HG03469 (cell line): ENCODE measurements around the gene COL6A1.
"Not testable (repeated sequence)": the region's sequence is repeated elsewhere in the genome, so short reads cannot be mapped to it uniquely, and the experiment has no call there.

Experiments
- ATAC-seq: cut with Tn5 transposase; IDR thresholded peaks from one replicate; pipeline ENCODE4 v1.9.1; 2021; ENCODE audit warnings: mild to moderate bottlenecking, moderate library complexity, moderate number of reproducible peaks; ENCODE audit not compliant: unreplicated experiment

COL6A1 gene

GRCh38 chr21:45964649-45965048 is 16.9 kb upstream of the COL6A1 start:
- no peak for ATAC-seq

DNA sequence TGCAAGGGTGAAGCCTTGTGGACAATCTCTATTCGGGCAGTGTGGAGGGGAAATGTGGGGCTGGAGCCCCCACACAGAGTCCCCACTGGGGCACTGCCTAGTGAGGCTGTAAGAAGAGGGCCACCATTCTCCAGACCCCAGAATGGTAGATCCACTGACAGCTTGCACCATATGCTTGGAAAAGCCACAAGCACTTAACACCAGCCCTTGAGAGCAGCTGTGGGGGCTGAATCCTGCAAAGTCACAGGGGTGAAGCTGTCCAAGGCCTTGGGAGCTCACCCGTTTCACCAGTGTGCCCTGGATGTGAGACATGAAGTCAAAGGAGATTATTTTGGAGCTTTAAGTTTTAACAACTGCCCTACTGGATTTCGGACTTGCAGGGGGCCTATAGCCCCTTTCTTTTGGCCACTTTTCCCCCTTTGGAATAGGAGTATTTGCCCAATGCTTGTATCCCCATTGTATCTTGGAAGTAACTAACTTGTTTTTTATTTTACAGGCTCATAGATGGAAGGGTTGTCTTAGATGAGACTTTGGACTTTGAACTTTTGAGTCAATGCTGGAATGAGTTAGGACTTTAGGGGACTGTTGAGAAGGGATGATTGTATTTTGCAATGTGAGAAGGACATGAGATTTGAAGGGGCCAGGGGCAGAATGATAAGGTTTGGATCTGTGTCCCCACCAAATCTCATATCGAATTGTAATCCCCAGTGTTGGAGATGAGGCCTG is 16.3 kb upstream of the COL6A1 start:
- no peak for ATAC-seq

- no peak for ATAC-seq
These were observed 14.7 kb upstream of the COL6A1 start for GRCh38 chr21:45966791-45967394.

DNA sequence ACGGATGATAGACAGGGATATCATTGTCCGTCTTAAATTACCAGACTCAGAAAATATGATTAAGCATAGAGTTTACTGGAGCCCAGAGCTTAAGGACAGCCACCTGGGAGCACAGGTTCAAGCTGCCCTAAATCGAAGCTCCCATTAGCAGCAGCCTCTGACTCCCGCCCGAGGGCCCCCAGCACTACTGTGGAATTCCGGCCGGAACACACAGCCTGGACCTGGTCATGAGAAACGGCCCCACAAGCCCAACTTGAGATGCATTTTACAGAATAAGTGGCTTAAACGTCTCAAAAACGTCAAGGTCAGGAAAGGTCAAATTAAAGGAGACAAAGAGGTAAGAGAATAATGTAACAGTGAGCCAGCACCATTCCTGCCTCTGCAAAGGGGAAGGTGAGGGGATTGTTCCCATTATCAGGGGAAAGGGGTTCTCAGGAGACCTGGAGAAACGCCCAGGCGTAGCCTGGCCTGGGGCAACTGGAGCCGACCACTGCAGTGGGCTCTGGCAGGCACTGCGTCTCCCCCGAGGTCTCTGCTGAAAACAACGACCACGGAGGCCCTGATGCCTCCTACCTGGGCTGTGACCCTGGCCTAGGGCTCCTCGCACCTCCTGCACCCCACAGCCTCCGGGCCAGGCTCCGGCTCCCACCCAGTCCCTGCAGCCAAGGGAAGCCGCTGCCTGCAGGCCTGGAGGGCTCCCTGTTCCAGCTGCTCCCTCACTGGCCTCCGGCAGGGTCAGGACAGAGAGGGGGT is 11.5 kb upstream of the COL6A1 start:
- no peak for ATAC-seq

DNA sequence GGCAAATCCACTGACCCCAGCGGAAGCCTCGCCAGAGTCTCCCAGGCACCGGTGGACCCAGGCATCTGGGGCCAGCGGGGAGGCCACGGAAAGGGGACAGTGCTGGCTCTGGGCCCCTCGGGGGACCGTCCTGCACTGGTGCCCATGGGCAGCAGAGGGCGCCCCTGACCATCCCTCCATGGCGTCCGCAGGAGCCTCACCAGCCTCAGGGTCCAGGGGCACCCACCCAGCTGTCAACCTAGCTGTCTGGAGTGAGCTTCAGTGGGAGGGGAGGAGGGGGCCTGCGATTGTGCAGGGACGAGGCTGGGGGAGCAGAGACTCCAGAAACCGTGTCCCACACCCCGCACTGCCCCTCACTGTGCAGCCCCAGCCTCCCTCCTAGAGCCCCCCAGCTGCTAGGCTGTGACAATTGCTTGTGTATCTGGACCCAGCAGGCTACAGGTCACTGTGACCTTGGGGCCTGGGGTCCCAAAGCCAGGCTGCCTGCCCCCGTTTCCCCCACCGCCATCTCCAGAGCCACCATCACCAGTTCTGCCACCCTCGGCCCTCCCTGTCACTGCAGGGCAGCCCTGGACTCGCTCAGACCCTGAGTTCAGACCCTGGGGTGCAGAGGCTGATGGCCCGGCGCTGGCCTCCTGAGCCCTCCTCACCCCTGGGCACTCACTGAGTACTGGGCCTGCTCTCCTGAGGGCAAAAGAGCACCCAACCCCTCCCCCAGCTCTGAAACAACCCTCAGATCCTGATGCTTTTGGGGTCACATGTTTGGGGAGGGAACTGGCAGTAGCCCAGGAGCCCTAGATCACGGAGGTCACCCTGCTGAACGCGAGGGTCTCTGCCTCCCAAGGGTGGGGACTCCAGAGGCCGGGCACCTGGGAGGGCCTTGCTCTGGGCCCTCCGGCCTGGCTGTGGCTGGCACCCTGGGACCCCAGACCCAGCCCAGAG is 10.6 kb upstream of the COL6A1 start:
- no peak for ATAC-seq

DNA sequence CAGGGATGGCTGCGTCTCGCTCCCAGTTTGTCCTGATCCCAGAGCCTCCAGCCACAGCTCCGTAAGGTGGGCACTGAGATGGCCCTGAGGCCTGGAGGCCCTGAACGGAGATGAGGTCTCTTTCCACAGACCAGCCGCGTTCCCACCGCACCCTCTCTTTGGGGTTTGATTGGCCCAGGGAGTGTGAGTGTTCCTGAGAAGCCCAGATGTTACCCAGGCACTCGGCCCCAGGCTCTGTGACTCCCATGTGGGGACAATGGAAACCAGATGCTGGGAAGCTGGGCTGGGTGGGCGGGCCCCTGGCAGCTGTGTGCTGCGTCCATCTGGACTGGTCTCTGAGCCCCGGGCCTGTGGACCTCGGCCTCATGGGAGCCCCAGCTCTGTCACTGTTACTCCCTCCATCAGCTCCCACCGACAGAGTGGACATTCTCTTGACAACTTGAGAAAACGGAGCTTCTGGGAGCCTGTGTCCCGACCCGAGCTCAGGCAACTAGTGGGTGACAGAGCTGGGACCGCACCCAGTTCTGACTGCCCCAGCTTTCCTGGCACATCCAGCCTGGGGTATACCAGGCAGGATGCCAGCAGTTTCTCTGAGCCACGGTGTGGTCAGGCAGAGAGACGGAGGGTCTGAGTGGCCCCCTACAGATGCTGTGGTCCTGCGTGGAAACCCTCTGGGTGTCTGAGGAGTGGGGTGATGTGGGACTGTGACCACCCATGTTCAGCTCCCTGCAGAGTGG is 9.8 kb upstream of the COL6A1 start:
- ATAC-seq: no peak

GRCh38 chr21:45972353-45972715 is 9.2 kb upstream of the COL6A1 start:
- ATAC-seq: no peak

- no peak for ATAC-seq
These were observed 8.7 kb upstream of the COL6A1 start for GRCh38 chr21:45972716-45973474.

- ATAC-seq: no peak
These were observed 8.0 kb upstream of the COL6A1 start for GRCh38 chr21:45973475-45974072.

DNA sequence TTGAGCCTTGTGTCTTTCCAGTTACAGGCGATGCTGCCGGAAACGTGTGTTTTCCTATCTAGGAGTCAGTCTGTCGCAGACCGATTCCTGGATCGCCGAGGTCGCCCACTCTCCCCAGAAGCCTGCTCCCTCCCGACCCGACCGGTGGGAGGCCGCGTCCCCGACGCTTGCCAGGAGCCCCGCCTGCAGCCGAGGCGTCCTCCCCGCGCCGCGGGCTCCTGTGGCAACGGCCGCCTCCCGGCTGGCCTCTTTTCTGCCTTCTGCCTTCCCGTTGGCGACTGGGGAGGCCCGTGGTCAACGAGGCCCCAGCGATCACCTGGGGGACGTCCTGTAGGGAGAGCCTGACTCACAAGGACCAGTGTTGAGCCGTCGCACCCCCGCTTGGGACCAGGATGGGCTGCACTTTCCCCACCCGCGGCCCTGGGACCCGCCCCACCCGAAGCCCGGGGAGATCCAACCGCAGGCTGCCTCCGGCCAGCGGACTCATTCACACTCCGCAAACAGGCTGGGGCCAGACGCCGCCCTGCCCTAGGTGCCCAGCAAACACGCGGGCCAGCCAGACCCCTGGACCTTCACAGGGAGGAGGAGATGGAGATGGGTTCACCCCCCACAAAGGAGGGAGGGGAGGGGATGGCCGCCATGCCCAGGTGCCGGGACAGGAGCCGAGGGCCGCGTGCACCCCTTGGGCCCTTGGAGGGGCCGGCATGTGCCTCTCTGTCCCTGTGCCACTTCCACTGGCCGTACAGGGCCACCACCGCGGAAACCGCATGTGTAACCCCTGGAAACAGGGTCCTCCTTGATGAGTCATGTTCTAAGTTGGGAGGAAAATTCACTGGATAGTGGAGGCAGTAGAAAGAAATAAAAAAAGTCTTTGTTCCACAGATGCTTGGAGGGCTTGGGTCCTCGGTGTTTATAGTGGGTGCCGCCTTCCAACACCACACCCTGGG is 7.2 kb upstream of the COL6A1 start:
- ATAC-seq: no peak

- ATAC-seq: no peak
These were observed 6.4 kb upstream of the COL6A1 start for GRCh38 chr21:45975020-45975666.

DNA sequence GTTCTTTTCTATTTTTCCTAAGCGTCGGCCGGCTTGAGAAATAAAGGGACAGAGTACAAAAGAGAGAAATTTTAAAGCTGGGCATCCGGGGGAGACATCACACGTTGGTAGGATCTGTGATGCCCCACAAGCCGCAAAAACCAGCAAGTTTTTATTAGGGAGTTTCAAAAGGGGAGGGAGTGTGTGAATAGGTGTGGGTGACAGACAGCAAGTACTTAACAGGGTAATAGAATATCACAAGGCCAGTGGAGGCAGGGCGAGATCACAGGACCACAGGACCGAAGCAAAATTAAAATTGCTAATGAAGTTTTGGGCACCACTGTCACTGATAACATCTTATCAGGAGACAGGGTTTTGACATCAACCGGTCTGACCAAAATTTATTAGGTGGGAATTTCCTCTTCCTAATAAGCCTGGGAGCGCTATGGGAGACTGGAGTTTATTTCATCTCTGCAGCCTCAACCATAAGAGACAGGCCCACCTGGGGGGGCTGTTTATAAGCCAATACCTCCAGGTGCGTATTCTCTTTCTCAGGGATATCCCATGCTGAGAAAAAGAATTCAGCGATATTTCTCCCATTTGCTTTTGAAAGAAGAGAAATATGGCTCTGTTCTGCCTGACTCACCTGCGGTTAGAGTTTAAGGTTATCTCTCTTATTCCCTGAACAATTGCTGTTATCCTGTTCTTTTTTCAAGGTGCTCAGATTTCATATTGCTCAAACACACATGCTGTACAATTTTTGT is 5.7 kb upstream of the COL6A1 start:
- not testable (repeated sequence) for ATAC-seq

- ATAC-seq: no peak
These were observed 4.8 kb upstream of the COL6A1 start for GRCh38 chr21:45976701-45977311.

DNA sequence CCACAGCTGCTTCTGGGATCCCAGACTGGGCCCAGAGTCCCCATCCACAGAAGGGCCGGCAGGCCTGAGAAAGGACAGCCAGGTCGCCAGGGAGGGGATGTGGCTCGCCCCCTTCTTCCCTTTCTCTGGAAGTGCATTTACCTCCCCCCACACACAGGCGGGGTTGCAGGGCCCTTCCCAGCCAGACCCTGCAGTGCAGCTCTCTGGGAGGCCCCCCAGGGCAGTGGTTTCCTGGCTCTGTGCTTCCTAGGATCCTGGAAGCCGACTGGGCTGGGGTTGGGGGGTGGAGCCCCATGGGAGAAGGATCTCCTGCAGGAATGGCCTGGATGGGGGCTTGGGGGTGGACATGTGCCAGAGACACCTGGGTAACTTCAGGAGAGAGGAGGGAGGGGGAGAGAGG is 4.2 kb upstream of the COL6A1 start:
- no peak for ATAC-seq

DNA sequence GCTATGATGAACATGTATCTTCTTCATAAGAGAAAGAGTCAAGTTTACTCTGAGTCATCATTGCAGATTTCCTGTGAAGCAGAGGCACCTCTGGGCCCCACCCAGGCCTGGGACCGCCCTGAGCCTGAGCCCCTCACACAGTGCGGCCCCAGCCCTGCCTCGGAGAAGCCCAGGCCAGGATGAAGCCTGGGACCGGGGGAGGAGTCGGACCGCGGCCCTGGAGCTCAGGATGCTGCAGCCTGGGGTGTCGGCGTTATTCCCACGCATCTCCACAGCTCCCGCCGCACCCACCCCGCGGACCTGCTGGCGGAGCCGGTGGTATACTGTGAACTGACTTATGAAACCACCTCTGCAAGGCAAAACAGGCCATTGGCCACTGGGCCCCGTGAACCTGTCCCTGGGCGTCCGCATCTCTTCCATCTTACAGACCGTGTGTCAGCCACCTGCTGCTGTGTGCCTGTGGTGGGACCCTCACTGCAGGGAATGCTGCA is 2.4 kb upstream of the COL6A1 start:
- ATAC-seq: no peak

GRCh38 chr21:45979651-45980050 is 1.9 kb upstream of the COL6A1 start:
- ATAC-seq: no peak
